Stimulated activated naive CD8-positive, alpha-beta T cell treated with anti-CD3 and anti-CD28 coated beads, Interleukin-15, amount 100 ng/mL, for 72 hours (primary cell): ENCODE results near the gene BRAF.
A peak's percentile ranks its signal among the peaks of the same experiment; 100 is the strongest.
"Not testable (repeated sequence)": the region's sequence is repeated elsewhere in the genome, so short reads cannot be mapped to it uniquely, and the experiment has no call there.

Experiments used
- ATAC-seq: fragments of 150-1000 bp; cut with Tn5 transposase; 2 replicates; pipeline ENCODE4 v1.10.0; 2021; ENCODE audit warnings: mild to moderate bottlenecking, moderate library complexity
- DNase-seq, 2 donors: peaks; one replicate each; pipeline ENCODE4 v3.0.0; 2021 to 2022
- H3K27ac Mint-ChIP-seq, 2 donors: one replicate each; pipeline ENCODE4 v1.8.0; 2022; ENCODE audit warnings: mild to moderate bottlenecking in 2 of 2, mixed read lengths in 2 of 2, moderate library complexity in 2 of 2
- H3K27me3 Mint-ChIP-seq: one replicate; pipeline ENCODE4 v1.8.0; 2022; ENCODE audit warnings: mixed read lengths
- H3K4me1 Mint-ChIP-seq: one replicate; pipeline ENCODE4 v1.8.0; 2022; ENCODE audit warnings: mild to moderate bottlenecking, mixed read lengths
- H3K4me3 Mint-ChIP-seq, 2 donors: one replicate each; pipeline ENCODE4 v1.8.0; 2022; ENCODE audit warnings: mild to moderate bottlenecking in 2 of 2, mixed read lengths in 2 of 2, moderate library complexity in 1 of 2
- H3K9me3 Mint-ChIP-seq, 2 donors: one replicate each; pipeline ENCODE4 v1.8.0; 2022; ENCODE audit warnings: mixed read lengths in 2 of 2

The BRAF gene

DNA sequence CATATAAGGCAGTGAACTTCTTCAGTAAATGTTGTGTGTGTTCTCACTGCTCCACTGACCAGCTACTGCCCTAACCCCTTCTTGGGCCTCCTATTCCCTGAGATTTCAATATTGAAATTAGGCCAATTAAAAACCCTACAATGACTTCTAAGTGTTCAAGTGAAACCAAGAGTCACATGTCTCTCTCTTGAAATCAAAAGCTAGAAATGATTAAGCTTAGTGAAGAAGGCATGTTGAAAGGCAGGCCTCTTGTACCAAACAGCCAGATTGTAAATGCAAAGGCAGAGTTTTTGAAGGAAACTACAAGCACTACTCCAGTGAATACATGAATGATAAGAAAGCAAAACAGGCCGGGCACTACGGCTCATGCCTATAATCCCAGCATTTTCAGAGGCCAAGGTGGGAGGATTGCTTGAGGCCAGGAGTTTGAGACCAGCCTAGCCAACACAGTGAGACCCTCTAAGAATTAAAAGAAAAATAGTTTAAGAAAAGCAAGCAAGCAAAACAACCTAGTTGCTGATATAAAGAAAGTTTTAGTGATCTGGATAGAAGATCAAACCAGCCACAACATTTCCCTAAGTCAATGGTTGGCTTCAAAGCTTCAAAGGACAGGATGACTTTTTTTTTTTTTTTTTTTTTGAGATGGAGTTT lies 22.3 kb downstream of the BRAF start:
- H3K4me1 Mint-ChIP-seq: peaks cover 58% of the 10 kb centered on the region
- H3K27me3 Mint-ChIP-seq: no peaks in the 10 kb centered on the region
- no peaks in the 10 kb centered on the region for H3K9me3 Mint-ChIP-seq
- DNase-seq (peak; percentile 18 to 26), ATAC-seq (peak; percentile 86)
- H3K4me3 Mint-ChIP-seq: peak overlapping the region; percentile 54 to 81
- peak overlapping the region; percentile 78 to 91 for H3K27ac Mint-ChIP-seq

DNA sequence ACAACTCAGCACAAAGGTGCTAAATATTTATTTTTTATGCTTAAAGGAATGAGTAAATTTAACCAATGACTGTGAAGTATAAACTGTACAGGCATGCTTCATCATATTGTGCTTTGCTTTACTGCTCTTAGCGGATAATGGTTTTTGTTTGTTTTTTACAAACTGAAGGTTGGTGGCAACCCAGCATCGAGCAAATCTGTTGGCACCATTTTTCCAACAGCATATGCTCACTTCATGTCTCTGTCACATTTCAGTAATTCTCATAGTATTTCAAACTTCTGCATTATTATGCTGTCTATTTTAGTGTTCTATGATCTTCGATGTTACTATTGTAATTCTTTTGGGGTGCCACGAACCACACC lies 22.8 kb downstream of the BRAF start:
- H3K4me3 Mint-ChIP-seq: peak overlapping the region in 1 of 2 donors; percentile 81
- H3K27me3 Mint-ChIP-seq: no peaks in the 10 kb centered on the region
- H3K4me1 Mint-ChIP-seq: peaks cover 53% of the 10 kb centered on the region
- no peak for ATAC-seq
- DNase-seq: no peak
- no peak overlapping the region for H3K27ac Mint-ChIP-seq
- H3K9me3 Mint-ChIP-seq: no peaks in the 10 kb centered on the region

DNA sequence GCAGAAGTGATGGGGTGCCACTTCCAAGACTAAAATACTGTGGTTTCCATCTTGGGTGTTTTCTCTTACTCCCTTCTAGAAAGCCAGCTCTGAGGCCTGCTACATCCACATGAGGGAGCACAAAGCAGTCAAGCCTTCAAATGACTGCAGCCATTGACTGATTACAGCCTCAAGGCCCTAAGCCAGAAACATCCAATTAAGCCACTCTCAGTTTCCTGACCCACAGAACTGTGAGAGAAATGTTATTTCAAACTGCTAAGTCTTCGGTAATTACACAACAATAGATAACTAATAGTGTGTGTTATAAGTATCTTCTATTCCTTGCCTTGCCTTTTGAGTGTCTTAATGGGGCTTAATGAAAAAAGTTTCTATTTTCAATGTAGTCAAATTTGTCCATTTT lies 24.8 kb downstream of the BRAF start:
- ATAC-seq (no peak), DNase-seq (no peak)
- H3K27me3 Mint-ChIP-seq: no peaks in the 10 kb centered on the region
- no peak overlapping the region for H3K4me3 Mint-ChIP-seq
- no peaks in the 10 kb centered on the region for H3K9me3 Mint-ChIP-seq
- no peak overlapping the region for H3K27ac Mint-ChIP-seq
- peaks cover 64% of the 10 kb centered on the region for H3K4me1 Mint-ChIP-seq

DNA sequence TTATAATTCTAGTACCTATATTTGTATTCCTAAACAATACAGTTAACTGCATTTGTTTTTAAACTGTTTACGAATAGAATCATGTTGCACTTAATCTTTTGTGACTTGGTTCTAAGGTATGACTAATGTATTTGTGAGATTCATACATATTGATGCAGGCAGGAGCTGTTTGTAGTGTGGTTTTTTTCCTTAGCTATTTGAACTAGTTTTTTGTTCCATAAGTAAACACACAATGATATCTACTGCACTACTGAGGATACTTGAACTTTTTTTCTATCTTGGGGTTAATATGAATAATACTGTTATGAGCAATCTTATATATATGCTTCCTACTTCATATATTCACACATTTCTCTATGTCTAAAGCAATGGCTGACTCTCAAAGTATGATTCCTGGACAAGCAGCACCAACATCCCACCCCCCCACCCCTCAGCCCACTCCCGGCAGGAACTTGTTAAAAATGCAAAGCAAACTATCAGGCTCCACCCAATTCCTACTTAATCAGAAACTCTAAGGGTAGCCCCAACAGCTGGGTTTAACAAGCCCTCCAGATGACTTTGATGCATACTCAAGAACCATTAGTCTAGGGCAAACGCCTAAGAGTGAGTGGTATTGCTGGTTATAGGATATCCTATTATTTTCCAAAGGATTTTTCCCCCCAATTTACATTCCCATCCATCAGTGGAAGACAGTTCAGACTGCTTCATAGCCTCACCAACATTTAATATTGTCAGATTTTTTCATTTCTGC lies 25.8 kb downstream of the BRAF start:
- peaks cover 60% of the 10 kb centered on the region for H3K4me1 Mint-ChIP-seq
- no peaks in the 10 kb centered on the region for H3K27me3 Mint-ChIP-seq
- DNase-seq (no peak), ATAC-seq (peak; percentile 36)
- H3K27ac Mint-ChIP-seq: no peak overlapping the region
- no peaks in the 10 kb centered on the region for H3K9me3 Mint-ChIP-seq
- no peak overlapping the region for H3K4me3 Mint-ChIP-seq

DNA sequence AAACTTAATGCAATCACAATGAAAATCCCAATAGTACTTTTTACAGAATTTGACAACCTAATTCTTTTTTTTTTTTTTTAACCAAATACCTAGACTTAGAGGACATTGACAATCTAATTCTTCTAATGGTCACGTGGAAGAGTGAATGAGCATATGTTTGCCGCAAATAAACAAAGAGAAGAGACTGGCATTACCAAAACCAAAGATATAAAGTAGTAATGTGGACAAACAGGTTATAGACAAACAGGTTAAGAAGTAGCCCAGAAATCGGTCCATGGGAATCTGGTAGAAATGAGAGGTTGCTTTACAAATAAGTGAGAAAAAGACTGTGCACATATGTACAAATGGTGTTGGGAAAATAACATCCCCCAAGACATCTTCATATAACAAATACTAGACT lies 27.7 kb downstream of the BRAF start:
- Mint-ChIP-seq H3K9me3 (no peaks in the 10 kb centered on the region), H3K27ac (no peak overlapping the region), H3K4me3 (no peak overlapping the region), H3K4me1 (peaks cover 57% of the 10 kb centered on the region), H3K27me3 (no peaks in the 10 kb centered on the region)
- ATAC-seq: no peak
- DNase-seq: no peak

DNA sequence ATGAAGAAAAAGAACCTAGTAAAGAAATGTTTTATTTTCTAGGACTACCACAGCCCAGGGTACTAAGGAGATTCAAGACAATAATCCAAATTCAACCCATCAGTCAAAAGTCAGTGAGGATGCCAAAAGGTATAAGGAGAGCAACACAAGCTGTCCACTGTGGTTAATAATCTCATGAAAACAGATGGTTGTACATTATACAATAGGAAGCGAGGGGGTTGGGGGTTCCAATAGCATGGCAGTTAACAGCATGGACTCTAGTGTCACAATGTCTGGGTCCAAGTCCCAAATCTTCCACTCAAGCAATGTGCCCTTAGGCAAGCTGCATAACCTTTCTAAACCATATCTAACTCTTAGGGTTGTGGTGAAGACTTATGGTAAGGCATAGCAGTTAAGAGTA lies 35.1 kb downstream of the BRAF start:
- ATAC-seq (no peak), DNase-seq (no peak)
- Mint-ChIP-seq H3K27ac (no peak overlapping the region), H3K4me3 (no peak overlapping the region), H3K4me1 (peaks cover 54% of the 10 kb centered on the region), H3K9me3 (no peaks in the 10 kb centered on the region), H3K27me3 (no peaks in the 10 kb centered on the region)

DNA sequence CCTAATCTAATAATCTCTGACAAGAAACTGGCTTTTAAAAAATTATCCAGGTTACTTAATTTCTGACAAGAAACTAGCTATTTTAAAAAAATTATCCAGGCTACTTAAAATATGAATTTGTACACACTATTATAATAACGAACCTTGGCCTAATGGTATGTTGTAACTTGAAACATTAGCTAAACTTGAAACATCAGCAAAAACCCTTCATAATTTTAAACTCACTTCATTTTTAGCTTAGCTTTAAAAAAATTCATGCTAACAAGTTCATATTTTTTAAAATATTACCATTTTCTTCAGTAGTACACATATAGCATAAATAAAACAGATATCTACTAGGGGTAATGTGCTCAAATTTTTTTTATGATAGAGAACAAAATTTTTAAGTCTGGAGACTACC lies 35.6 kb downstream of the BRAF start:
- ATAC-seq: no peak
- H3K9me3 Mint-ChIP-seq: no peaks in the 10 kb centered on the region
- no peak overlapping the region for H3K4me3 Mint-ChIP-seq
- peaks cover 51% of the 10 kb centered on the region for H3K4me1 Mint-ChIP-seq
- no peak overlapping the region for H3K27ac Mint-ChIP-seq
- H3K27me3 Mint-ChIP-seq: no peaks in the 10 kb centered on the region
- no peak for DNase-seq

DNA sequence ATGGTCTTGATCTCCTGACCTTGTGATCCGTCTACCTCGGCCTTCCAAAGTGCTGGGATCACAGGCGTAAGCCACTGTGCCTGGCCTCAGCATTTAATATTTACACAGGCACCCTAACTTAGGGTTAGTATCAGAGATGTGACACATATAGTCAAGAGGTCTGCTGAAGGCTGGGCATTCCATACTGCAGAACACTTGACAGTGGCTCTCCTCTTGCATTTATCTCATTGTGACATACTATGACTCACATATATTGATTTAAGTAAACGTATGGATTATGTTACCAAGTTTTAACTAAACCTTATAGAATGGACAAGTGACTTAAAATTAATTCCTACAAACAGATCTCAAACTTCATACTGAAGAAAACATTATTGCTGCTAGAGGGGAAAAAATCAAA lies 36.6 kb downstream of the BRAF start:
- Mint-ChIP-seq H3K9me3 (no peaks in the 10 kb centered on the region), H3K4me3 (no peak overlapping the region), H3K27me3 (no peaks in the 10 kb centered on the region), H3K27ac (no peak overlapping the region), H3K4me1 (peaks cover 47% of the 10 kb centered on the region)
- ATAC-seq (no peak), DNase-seq (no peak)

DNA sequence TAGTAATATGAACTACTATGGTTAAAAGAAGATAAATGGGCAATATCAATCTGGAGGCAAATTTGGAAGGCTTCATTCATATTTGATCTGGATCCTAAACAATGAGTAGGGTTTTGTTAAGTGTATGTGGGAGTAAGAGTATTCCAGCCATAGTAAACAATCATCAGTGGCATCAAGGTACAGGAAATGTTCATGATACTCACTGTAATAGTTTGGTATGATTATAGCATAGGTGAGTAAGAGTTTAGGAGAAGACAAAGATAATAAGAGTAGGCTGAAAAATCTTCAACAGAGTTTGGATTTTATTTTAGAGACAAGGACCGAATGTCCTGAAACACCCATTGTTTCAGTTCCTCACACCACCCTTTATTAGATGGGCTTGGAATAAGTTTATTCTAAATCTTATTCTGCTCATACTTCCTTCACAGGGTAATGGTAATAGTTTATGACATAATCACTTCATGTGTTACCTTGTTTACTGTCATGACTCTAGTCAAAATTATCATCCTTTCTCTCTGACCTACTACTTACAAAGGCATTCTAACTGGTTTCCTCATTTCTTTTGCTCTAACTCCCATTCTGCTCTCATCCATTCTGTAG lies 38.9 kb downstream of the BRAF start:
- Mint-ChIP-seq H3K9me3 (no peaks in the 10 kb centered on the region), H3K27me3 (no peaks in the 10 kb centered on the region), H3K4me3 (no peak overlapping the region), H3K4me1 (peaks cover 42% of the 10 kb centered on the region), H3K27ac (no peak overlapping the region)
- ATAC-seq: peak; percentile 46
- DNase-seq: no peak

DNA sequence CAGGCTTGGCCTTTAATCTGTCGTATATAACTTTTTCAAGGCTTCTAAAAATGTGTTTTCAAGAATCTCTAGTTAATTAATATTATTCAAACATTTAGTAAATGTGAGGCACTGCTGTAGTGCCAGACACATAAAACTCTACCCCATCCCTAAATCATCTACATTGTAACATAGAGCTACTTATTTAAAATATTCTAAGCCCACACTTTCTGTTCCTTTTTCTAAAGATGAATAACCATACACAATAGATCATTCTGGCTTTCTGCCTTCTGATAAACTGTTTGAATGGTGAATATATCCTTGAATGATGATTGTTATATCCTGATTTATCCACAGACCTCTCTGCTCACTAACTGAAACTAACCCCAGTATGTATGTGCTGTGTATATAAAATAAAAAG lies 41.4 kb downstream of the BRAF start:
- ATAC-seq (no peak), DNase-seq (no peak)
- Mint-ChIP-seq H3K9me3 (peaks cover 0 to 2% of the 10 kb centered on the region in 2 donors), H3K27me3 (no peaks in the 10 kb centered on the region), H3K4me3 (no peak overlapping the region), H3K4me1 (peaks cover 40% of the 10 kb centered on the region), H3K27ac (no peak overlapping the region)

DNA sequence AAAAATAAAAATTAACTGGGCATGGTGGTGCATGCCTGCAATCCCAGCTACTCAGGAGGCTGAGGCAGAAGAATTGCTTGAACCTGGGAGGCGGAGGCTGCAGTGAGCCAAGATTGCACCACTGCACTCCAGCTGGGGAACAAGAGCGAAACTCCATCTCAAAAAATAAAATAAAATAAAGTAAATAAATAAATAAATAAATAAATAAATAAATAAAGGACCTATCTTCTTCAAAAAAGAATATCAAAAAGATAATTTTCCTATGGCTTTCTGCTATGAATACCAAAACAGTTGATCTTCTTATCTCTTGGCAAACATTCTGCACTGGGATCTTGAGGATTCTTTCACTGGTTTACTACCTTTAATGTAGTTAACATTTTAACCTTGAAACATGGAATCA lies 41.9 kb downstream of the BRAF start:
- H3K9me3 Mint-ChIP-seq, H3K4me3 Mint-ChIP-seq, H3K27me3 Mint-ChIP-seq, ATAC-seq, DNase-seq, H3K27ac Mint-ChIP-seq: not testable (repeated sequence)
- peaks cover 40% of the 10 kb centered on the region for H3K4me1 Mint-ChIP-seq

DNA sequence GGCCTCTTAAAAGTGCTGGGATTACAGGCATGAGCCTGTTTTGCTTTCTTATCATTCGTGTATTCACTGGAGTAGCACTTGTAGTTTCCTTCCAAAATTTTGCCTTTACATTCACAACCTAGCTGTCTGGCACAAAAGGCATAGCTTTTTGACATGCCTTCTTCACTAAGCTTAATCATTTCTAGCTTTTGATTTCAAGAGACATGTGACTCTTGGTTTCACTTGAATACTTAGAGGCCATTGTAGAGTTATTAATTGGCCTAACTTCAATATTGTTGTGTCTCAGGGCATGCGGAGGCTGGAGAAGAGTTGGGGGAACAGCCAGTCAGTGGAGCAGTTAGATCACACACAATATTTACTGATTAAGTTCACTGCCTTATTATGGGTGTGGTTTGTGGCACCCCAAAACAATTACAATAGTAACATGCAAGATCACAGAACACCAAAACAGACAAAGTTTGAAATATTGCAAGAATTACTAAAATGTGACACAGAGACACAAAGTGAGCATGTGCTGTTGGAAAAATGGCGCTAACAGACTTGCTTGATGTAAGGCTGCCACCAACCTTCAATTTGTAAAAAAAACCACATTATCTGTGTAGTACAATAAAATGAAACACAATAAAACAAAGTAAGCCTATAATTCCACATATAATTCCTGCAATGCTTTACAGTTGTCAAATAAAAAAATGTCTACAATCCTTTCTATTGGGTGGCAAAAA lies 43.1 kb downstream of the BRAF start:
- Mint-ChIP-seq H3K4me3 (no peak overlapping the region), H3K27ac (no peak overlapping the region), H3K27me3 (no peaks in the 10 kb centered on the region), H3K9me3 (peaks cover 0 to 5% of the 10 kb centered on the region in 2 donors), H3K4me1 (peaks cover 50% of the 10 kb centered on the region)
- DNase-seq (no peak), ATAC-seq (peak; percentile 78)

DNA sequence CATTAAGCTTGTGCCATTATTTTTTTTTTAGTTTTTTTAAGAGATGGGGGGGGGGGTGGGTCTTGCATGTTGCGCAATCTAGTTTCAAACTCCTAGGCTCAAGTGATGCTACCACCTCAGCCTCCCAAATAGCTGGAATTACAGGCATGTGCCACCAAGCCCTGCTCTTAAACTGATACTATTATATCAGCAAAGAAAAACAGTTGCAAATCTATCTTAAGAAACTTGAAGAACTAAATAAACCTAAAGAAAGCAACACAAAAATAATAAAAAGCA lies 47.5 kb downstream of the BRAF start:
- Mint-ChIP-seq H3K27me3 (no peaks in the 10 kb centered on the region), H3K4me1 (peaks cover 64% of the 10 kb centered on the region), H3K4me3 (no peak overlapping the region), H3K27ac (no peak overlapping the region), H3K9me3 (peaks cover 0 to 5% of the 10 kb centered on the region in 2 donors)
- DNase-seq: no peak
- no peak for ATAC-seq

DNA sequence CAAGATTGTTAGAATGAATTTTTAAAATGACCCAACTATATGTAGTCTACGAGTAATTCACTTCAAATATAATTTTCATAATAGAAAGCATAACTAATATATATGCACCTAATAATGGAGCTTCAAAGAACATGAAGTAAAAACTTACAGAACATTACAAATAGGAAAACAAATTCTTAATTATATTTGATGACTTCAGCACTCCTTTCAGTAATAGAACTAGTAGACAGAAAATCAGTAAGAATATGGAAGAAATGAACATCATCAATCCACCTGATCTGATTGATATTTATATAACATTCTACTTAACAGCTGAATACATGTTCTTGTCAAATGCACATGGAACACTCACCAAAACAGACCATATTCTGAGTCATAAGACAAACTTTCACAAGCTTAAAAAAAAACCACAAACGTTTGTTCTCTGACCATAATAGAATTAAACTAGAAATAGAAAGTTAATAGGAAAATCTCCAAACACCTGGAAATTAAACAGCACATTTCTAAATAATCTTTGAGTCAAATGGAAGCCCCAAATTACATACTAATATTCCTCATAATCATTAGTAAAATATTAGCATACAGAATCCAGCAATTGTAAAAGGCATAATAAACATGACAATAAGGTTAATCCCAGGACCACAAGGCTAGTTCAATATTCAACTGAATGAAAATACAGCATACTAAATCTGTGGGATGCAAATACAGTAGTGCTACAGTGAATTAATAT lies 48.0 kb downstream of the BRAF start:
- Mint-ChIP-seq H3K9me3 (peaks cover 0 to 5% of the 10 kb centered on the region in 2 donors), H3K27ac (peak overlapping the region in 1 of 2 donors; percentile 19), H3K27me3 (no peaks in the 10 kb centered on the region), H3K4me3 (peak overlapping the region; percentile 8 to 36), H3K4me1 (peaks cover 62% of the 10 kb centered on the region)
- DNase-seq: no peak
- peak; percentile 92 for ATAC-seq

DNA sequence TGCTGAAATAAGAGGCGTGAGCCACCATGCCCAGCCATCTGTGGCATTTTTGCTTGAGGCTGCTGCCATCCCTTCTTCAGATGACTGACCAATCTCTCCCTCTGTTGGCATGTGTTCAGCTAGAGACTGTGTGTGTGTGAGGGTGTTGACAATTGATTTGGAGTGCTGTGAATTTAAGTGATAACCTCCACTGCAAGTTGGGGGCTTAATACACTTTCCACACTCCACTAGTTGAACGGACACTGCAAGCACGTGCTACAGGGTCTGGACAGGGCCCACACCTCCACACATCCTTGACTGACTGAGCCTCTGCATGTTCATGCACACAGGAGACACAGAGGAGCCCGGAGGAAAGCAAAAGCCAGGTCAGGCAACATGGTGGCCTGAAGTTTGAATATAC lies 51.3 kb downstream of the BRAF start:
- no peak for ATAC-seq
- no peak for DNase-seq
- Mint-ChIP-seq H3K4me3 (no peak overlapping the region), H3K27me3 (no peaks in the 10 kb centered on the region), H3K4me1 (peaks cover 70% of the 10 kb centered on the region), H3K27ac (no peak overlapping the region), H3K9me3 (peaks cover 0 to 3% of the 10 kb centered on the region in 2 donors)
